Measurements from ENCODE around the gene COX8A.

COX8A gene

DNA sequence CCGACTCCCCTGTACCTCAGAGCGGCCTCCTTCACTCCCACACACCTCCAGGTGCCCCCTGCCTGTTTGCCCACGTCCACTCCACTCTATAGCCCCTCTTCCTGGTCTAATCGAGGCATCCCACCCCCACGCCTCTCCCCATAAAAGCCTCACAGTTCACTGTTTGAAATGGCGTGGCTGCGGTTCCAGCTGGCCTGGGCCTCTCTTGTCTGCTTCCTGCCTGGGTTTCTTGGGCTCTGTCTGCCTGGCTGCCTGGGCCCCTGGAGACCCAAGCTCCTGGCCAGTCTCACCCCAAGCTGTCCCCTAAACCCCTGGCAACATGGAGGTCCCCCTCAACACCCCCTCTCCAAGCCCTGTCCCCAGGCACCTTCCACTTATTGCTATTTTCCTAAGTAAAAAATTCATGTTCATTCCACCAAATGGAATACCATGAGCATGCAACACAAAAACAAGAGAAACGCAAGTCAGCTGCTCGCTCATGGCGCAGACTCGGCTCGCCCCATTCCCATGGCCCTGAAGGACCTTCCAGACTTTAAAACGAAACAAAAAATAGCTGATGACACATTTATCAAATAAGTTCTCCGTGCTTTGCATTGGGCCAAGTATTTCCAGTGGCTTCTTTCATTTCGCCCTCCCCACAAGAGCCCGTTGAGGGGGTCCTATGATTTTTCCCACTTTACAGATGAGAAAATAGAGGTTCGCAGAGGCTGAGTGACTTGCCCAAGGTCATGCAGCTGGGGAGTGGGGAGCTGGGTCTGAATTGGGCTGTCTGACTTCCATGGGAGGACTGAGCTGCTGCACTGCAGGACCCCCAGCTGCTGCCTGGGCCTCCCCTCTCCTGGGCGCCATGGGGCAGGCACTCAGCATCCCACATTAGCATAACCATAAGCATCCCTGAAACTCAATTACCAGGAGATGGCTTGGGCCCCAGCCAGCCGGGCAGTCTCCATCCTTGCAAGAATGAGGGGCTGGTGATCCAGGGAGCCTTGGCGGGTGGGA, 49.6 kb downstream of the COX8A start:
- no peak for DNase-seq

DNA sequence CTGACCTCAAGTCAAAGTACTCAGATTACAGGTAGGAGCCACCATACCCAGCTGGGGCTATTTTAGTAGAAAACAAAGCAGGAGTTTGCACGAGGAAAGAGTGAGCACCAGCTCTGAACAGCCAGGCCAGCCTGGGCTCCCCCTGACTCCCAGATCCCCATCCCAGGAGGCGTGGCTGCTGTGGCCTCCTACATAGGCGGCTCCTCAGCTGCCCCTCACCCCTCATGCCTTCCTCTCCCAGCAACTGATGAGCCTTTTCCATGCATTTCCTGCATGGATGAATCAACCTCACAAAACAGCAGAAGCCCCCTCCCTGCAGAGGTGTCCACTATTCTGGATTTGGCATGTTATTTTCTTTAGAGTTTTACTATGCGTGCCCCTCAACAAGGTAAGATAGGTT, 50.8 kb downstream of the COX8A start:
- no peak for DNase-seq
